H1 (cell line): ENCODE results near the gene ZNF212. TPM values are rescaled to one million over a fixed set of nuclear protein-coding genes. Genes with fewer than 3 reads are reported as not detected.

Experiments used
- CTCF ChIA-PET: fragments of 300-600 bp; sonication (Branson Sonifier 250); formaldehyde crosslinking; loops from one replicate; lab custom pipeline; 2021; ENCODE audit not compliant: partially characterized antibody; lab: Charles Lee
- POLR2A ChIA-PET: fragments of 300-600 bp; sonication (Branson Sonifier 250); formaldehyde crosslinking; loops from one replicate; lab custom pipeline; 2021; ENCODE audit warnings: inconsistent platforms; ENCODE audit not compliant: partially characterized antibody; lab: Charles Lee
- DNase-seq, 2 experiments: peaks; one replicate each; pipeline versions ENCODE4 v3.0.0 to v3.0.0-alpha.2; 2010 to 2022; ENCODE audit warnings: low spot score in 2 of 2, low read depth in 1 of 2, mixed read lengths in 1 of 2
- FAIRE-seq: peaks from 2 replicates; lab custom pipeline; 2011; peaks lifted over from hg19 to GRCh38; lab: Jason Lieb, UNC
- H2AFZ ChIP-seq: 2 replicates; pipeline ENCODE4 v1.8.1; 2012; ENCODE audit warnings: low read length, inconsistent platforms
- H2AK5ac ChIP-seq: 2 replicates; pipeline ENCODE4 v1.6.1; 2013; ENCODE audit warnings: low read depth, low read length
- H2BK120ac ChIP-seq: replicated peaks from 2 replicates; pipeline ENCODE3; 2013; ENCODE audit warnings: low read depth, low read length, inconsistent platforms
- H2BK12ac ChIP-seq: 2 replicates; pipeline ENCODE4 v1.6.1; 2013; ENCODE audit warnings: low read depth, low read length
- H2BK15ac ChIP-seq: 2 replicates; pipeline ENCODE4 v1.6.1; 2013; ENCODE audit warnings: low read length
- H2BK20ac ChIP-seq: 2 replicates; pipeline ENCODE4 v1.6.1; 2013; ENCODE audit warnings: low read length
- H2BK5ac ChIP-seq: 2 replicates; pipeline ENCODE4 v1.6.1; 2013; ENCODE audit warnings: low read depth, low read length
- H3K14ac ChIP-seq: 2 replicates; pipeline ENCODE4 v1.6.1; 2013; ENCODE audit warnings: inconsistent platforms; ENCODE audit not compliant: insufficient read length
- H3K18ac ChIP-seq: 2 replicates; pipeline ENCODE4 v1.6.1; 2013; ENCODE audit warnings: low read length; ENCODE audit errors: extremely low read depth
- H3K23ac ChIP-seq: 2 replicates; pipeline ENCODE4 v1.6.1; 2013; ENCODE audit warnings: inconsistent platforms; ENCODE audit not compliant: insufficient read length
- H3K23me2 ChIP-seq: 2 replicates; pipeline ENCODE4 v1.6.1; 2013; ENCODE audit warnings: low read depth, low read length
- H3K27ac ChIP-seq: 2 replicates; pipeline ENCODE4 v1.6.1; 2011; ENCODE audit warnings: low read depth, low read length, inconsistent platforms
- H3K27me3 ChIP-seq, 4 experiments: replicated peaks in 1 of 4; 1 replicate in 1 of 4; 2 replicates in 3 of 4; pipeline versions ENCODE4 v1.6.1 to v1.8.1; 2011 to 2013; ENCODE audit warnings: low read length in 3 of 4, mild to moderate bottlenecking in 3 of 4, inconsistent platforms in 2 of 4, mixed read lengths in 2 of 4, moderate library complexity in 1 of 4; ENCODE audit not compliant: control insufficient read depth in 3 of 4, insufficient read depth in 3 of 4; ENCODE audit errors: extremely low read depth in 1 of 4
- H3K36me3 ChIP-seq, 4 experiments: 2 replicates each; pipeline versions ENCODE4 v1.6.1 to v1.8.1; 2011 to 2013; ENCODE audit warnings: mild to moderate bottlenecking in 4 of 4, low read length in 3 of 4, moderate library complexity in 2 of 4, control low read depth in 1 of 4, inconsistent platforms in 1 of 4; ENCODE audit not compliant: insufficient read depth in 4 of 4, control insufficient read depth in 2 of 4
- H3K4ac ChIP-seq: replicated peaks from 2 replicates; pipeline ENCODE3; 2013; ENCODE audit warnings: low read length, low read depth, mixed read lengths, inconsistent platforms; ENCODE audit not compliant: insufficient read length
- H3K4me1 ChIP-seq, 4 experiments: replicated peaks in 1 of 4; 1 replicate in 1 of 4; 2 replicates in 3 of 4; pipeline versions ENCODE4 v1.6.1 to v1.8.1; 2011 to 2013; ENCODE audit warnings: low read length in 3 of 4, inconsistent platforms in 2 of 4, mixed read lengths in 1 of 4; ENCODE audit not compliant: insufficient read depth in 4 of 4, control insufficient read depth in 3 of 4
- H3K4me2 ChIP-seq, 2 experiments: 2 replicates each; pipeline versions ENCODE4 v1.6.1 to v1.8.1; 2011 to 2013; ENCODE audit warnings: low read depth in 2 of 2, low read length in 2 of 2, control low read depth in 1 of 2, inconsistent platforms in 1 of 2, mild to moderate bottlenecking in 1 of 2; ENCODE audit not compliant: insufficient read depth in 1 of 2
- H3K4me3 ChIP-seq, 4 experiments: fragments of 200-600, 300-600 bp in 1 of 4; sonication (generic), shearing (Covaris generic), sonication (Bioruptor Twin) in 1 of 4; 2 replicates each; pipeline versions ENCODE4 v1.5.1 to v1.8.1; 2011 to 2016; ENCODE audit warnings: low read length in 4 of 4, low read depth in 3 of 4, control low read depth in 2 of 4, inconsistent platforms in 2 of 4, mild to moderate bottlenecking in 2 of 4, mixed read lengths in 1 of 4, moderate library complexity in 1 of 4; ENCODE audit not compliant: insufficient read depth in 2 of 4; ENCODE audit errors: extremely low read depth in 1 of 4
- H3K56ac ChIP-seq: replicated peaks from 2 replicates; pipeline ENCODE3; 2013; ENCODE audit warnings: low read depth, mild to moderate bottlenecking, mixed read lengths, low read length, inconsistent platforms; ENCODE audit not compliant: insufficient read length
- H3K79me1 ChIP-seq: 2 replicates; pipeline ENCODE4 v1.6.1; 2013; ENCODE audit warnings: low read depth, low read length, control low read depth
- H3K79me2 ChIP-seq, 2 experiments: 2 replicates each; pipeline versions ENCODE4 v1.6.1 to v1.8.1; 2012 to 2013; ENCODE audit warnings: low read length in 2 of 2, mild to moderate bottlenecking in 2 of 2, inconsistent platforms in 1 of 2; ENCODE audit not compliant: insufficient read depth in 2 of 2, control insufficient read depth in 1 of 2
- H3K9ac ChIP-seq, 4 experiments: replicated peaks in 1 of 4; 1 replicate in 1 of 4; 2 replicates in 3 of 4; pipeline versions ENCODE4 v1.6.1 to v1.8.1; 2011 to 2013; ENCODE audit warnings: low read depth in 3 of 4, low read length in 3 of 4, control low read depth in 2 of 4, mild to moderate bottlenecking in 2 of 4, moderate library complexity in 2 of 4, inconsistent platforms in 1 of 4; ENCODE audit errors: extremely low read depth in 1 of 4
- H3K9me3 ChIP-seq, 2 experiments: 2 replicates each; pipeline versions ENCODE4 v1.6.1 to v1.8.1; 2012 to 2013; ENCODE audit warnings: mild to moderate bottlenecking in 2 of 2, moderate library complexity in 2 of 2, control low read depth in 1 of 2, inconsistent platforms in 1 of 2, low read depth in 1 of 2, low read length in 1 of 2, mixed read lengths in 1 of 2; ENCODE audit not compliant: insufficient read depth in 2 of 2
- H4K20me1 ChIP-seq, 2 experiments: replicated peaks in 1 of 2; 2 replicates each; pipeline versions ENCODE3 to v1.8.1; 2011 to 2013; ENCODE audit warnings: inconsistent platforms in 2 of 2, low read length in 2 of 2, mild to moderate bottlenecking in 1 of 2; ENCODE audit not compliant: insufficient read depth in 2 of 2, control insufficient read depth in 1 of 2
- H4K5ac ChIP-seq: 2 replicates; pipeline ENCODE4 v1.6.1; 2013; ENCODE audit warnings: low read length, low read depth, mixed read lengths, inconsistent platforms; ENCODE audit not compliant: insufficient read length
- H4K8ac ChIP-seq: 2 replicates; pipeline ENCODE4 v1.8.0; 2013; ENCODE audit warnings: mild to moderate bottlenecking, moderate library complexity, low read length, inconsistent platforms; ENCODE audit not compliant: insufficient read depth; ENCODE audit errors: extremely low read depth
- H4K91ac ChIP-seq: replicated peaks from 2 replicates; pipeline ENCODE3; 2013; ENCODE audit warnings: low read length, mixed read lengths, inconsistent platforms; ENCODE audit not compliant: insufficient read length
- CBX8 ChIP-seq: fragments of 300-800, 300-1000 bp; sonication (generic); IDR thresholded peaks from 2 replicates; pipeline ENCODE4 v1.7.1; 2016; ENCODE audit warnings: low read depth, low read length, borderline replicate concordance
- EP300 ChIP-seq, 2 experiments: IDR thresholded peaks; 1 replicate in 1 of 2; 2 replicates in 1 of 2; pipeline ENCODE4 v1.6.1; 2011 to 2012; ENCODE audit warnings: low read depth in 2 of 2, low read length in 2 of 2, mild to moderate bottlenecking in 2 of 2, borderline replicate concordance in 1 of 2, inconsistent platforms in 1 of 2, moderate library complexity in 1 of 2
- FOSL1 ChIP-seq: IDR thresholded peaks from 2 replicates; pipeline ENCODE4 v1.6.1; 2011; ENCODE audit warnings: mild to moderate bottlenecking, low read depth, low read length, moderate library complexity; ENCODE audit not compliant: insufficient read depth
- KDM4A ChIP-seq: IDR thresholded peaks from one replicate; pipeline ENCODE4 v1.7.1; 2012; ENCODE audit warnings: low read depth, mild to moderate bottlenecking, moderate library complexity, low read length, inconsistent platforms; ENCODE audit not compliant: severe bottlenecking
- RFX5 ChIP-seq: IDR thresholded peaks from 2 replicates; pipeline ENCODE4 v1.6.1; 2011; ENCODE audit warnings: low read depth, low read length, improper control_type of control experiment, borderline replicate concordance
- TAF1 ChIP-seq: IDR thresholded peaks from 2 replicates; pipeline ENCODE4 v1.6.1; 2011; ENCODE audit warnings: mild to moderate bottlenecking, low read depth, low read length
- USF2 ChIP-seq: IDR thresholded peaks from 2 replicates; pipeline ENCODE4 v1.6.1; 2011; ENCODE audit warnings: low read length, improper control_type of control experiment
- ZNF274 ChIP-seq: IDR thresholded peaks from 2 replicates; pipeline ENCODE4 v1.7.0; 2012; ENCODE audit warnings: low read length, borderline replicate concordance; ENCODE audit errors: extremely low read depth
- WGBS, 2 experiments: shearing (Covaris generic) in 1 of 2; methylation state at CpG; one replicate each; pipeline versions ENCODE4 v1.1.6 to v1.1.7; 2013 to 2015; ENCODE audit warnings: low lambda C conversion rate in 2 of 2, mixed read lengths in 2 of 2, inconsistent platforms in 1 of 2, low coverage in 1 of 2, missing lambda C conversion rate in 1 of 2; ENCODE audit not compliant: insufficient replicate concordance in 2 of 2, insufficient coverage in 1 of 2, insufficient read length in 1 of 2; ENCODE audit errors: extremely low coverage in 1 of 2, missing lambda C conversion rate in 1 of 2; 5-methylcytosine and 5-hydroxymethylcytosine counted together
- polyA plus RNA-seq, 7 experiments: library from polyadenylated mRNA; depleted of rRNA in 3 of 7; stranded (reverse) in 5 of 7; unstranded in 2 of 7; fragments of >200 nt in 5 of 7; fragments of 200-250 nt in 2 of 7; gene quantifications; 1 replicate in 5 of 7; 2 replicates in 1 of 7; 4 replicates in 1 of 7; pipeline versions ENCODE4 v1.2.1 to v1.2.3, GENCODE V29; 2011 to 2013; ENCODE audit warnings: missing spikeins in 2 of 7, mixed read lengths in 2 of 7
- total RNA-seq: library from RNA; stranded (reverse); fragmentation: NEBNext Ultra II Directional; extraction: Animal tissue kit (Norgen Biotek cat#: 25700); gene quantifications from 2 replicates; pipeline ENCODE4 v1.2.1, GENCODE V29; 2021

Gene ZNF212
- total and polyA plus RNA-seq, 2 of the 8 experiments (the other 6 are each of a cell fraction or from before 2014, with no cell fraction given), result 6.7 to 19.3 TPM

DNA sequence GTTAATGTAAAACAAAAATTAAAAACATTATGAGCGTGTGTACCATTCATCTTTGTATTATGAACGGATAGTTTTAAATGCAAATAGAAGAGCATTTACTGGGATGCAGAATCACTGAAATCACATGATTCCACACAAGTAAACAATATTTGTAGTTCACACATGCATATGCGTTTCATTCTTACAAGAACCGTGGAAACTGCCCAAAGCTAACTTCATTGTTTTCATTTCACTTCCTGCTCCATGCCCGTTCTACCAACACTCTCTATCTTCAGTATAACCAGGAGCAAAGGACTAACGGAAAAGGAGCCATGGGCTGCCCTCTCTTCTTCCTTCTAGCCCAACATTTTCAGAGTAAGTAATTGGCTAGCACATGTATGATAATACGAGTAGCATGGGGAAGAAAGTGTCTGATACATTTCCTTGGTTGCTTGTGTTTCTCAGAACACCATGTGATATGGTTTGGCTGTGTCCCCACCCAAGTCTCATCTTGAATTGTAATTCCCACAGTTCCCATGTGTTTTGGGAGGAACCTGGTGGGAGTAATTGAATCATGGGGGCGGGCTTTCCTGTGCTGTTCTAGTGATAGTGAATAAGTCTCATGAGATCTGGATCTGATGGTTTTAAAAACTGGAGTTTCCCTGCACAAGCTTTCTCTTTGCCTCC lies 61.3 kb downstream of the ZNF212 start:
- Histone ChIP-seq H3K79me1 (no peaks in the 10 kb centered on the region), H3K9ac (no peak overlapping the region), H2BK12ac (no peak overlapping the region), H2AFZ (0 out of 2 replicates have a peak overlapping the region, but pooled peaks have one; percentile 20), H3K9me3 (peaks cover 0 to 6% of the 10 kb centered on the region in 2 experiments; a peak in 1 of 4 replicates), H4K8ac (no peak overlapping the region), H3K27me3 (no peaks in the 10 kb centered on the region), H3K18ac (no peak overlapping the region), H2BK120ac (no peak overlapping the region), H4K20me1 (no peaks in the 10 kb centered on the region), H2BK5ac (no peak overlapping the region), H3K36me3 (no peaks in the 10 kb centered on the region), H3K4me2 (no peak overlapping the region), H3K56ac (no peak overlapping the region), H3K23ac (no peak overlapping the region), H2AK5ac (no peak overlapping the region), H3K14ac (no peak overlapping the region), H2BK20ac (no peak overlapping the region), H3K23me2 (no peaks in the 10 kb centered on the region), H3K79me2 (no peaks in the 10 kb centered on the region), H3K4me1 (0 out of 7 replicates have a peak, but pooled peaks cover 0 to 4% (median 0%) of the 10 kb centered on the region in 4 experiments), H3K4ac (no peak overlapping the region), H4K5ac (no peak overlapping the region), H4K91ac (no peak overlapping the region), H2BK15ac (no peak overlapping the region), H3K27ac (no peak overlapping the region), H3K4me3 (no peak overlapping the region)
- FAIRE-seq, result no peak
- ChIA-PET CTCF (interaction anchor here (0.9 to 1.7 kb wide), 6 partner anchors 9 to 107 kb away, joined by 3 to 7 read pairs (median 3); no protein-coding TSS in a partner anchor), POLR2A (no interaction called here)
- peak in 1 of 2 experiments; percentile 16 for DNase-seq
- TF ChIP-seq EP300 (IDR thresholded peaks at IDR 0.05; ENCODE audit: borderline replicate concordance in 1 of 2, low read depth in 2 of 2, low read length in 2 of 2), result no peak
- no peak for TF ChIP-seq USF2
- TF ChIP-seq FOSL1, result no peak
- no peak for TF ChIP-seq TAF1
- no peak for TF ChIP-seq CBX8
- no peak for TF ChIP-seq ZNF274
- no peak for TF ChIP-seq RFX5
- TF ChIP-seq KDM4A, result no peak
- WGBS, 2 experiments, result 90% methylated on average over 8 of the region's 8 CpGs; no CpG with 5 or more reads in 1 of the 2 experiments
